Activated CD4-positive, CD25-positive, alpha-beta regulatory T cell treated with anti-CD3 and anti-CD28 coated beads, Interleukin-2, amount 50 U/mL, for 72 hours (primary cell): Measurements from ENCODE around the gene ATCAY.
"Not testable (repeated sequence)": the region's sequence is repeated elsewhere in the genome, so short reads cannot be mapped to it uniquely, and the experiment has no call there.

Experiments
- DNase-seq: peaks from one replicate; pipeline ENCODE4 v3.0.0; 2021

Gene ATCAY

DNA sequence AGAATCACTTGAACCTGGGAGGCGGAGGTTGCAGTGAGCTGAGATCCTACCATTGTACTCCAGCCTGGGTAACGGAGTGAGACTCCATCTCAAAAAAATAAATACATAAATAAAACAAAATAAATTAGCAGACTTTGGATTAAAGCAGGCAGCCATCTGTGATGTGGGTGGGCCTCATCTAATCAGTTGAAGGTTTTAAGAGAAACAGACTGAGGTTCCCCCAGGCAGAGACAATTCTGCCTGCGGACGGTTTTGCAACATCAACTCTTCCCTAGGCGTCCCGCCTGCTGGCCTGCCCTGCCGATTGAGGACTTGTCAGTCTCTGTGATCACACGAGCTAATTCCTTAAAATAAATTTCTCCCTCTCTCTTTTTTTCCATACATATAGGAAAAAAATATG is 23.7 kb downstream of the ATCAY start:
- no peak for DNase-seq

DNA sequence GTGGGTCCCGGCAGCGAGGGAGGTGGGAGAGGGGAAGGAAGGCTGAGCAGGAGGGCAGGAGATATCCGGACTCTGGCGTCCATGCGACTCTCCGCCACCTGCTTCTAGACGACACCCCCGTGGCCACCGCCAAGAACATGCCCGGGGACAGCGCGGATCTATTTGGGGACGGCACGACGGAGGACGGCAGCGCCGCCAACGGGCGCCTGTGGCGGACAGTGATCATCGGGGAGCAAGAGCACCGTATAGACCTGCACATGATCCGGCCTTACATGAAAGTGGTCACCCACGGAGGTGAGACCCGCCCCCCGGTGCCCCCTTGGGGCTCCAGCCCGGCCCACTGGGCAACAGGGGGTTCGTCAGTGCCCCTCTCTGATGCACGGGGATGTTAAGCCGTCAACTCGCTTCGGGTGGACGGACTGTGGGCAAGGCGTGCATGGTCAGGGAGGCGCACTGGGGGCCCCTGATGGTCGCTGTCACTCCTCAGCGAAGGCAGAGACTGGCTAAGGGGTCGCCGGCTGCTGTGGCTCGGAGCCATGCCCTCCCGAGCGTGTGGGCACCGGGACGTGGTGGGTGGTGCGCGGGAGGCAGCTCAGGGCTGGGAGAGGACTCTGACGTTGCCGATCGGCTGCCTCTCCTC is 27.3 kb downstream of the ATCAY start:
- no peak for DNase-seq

DNA sequence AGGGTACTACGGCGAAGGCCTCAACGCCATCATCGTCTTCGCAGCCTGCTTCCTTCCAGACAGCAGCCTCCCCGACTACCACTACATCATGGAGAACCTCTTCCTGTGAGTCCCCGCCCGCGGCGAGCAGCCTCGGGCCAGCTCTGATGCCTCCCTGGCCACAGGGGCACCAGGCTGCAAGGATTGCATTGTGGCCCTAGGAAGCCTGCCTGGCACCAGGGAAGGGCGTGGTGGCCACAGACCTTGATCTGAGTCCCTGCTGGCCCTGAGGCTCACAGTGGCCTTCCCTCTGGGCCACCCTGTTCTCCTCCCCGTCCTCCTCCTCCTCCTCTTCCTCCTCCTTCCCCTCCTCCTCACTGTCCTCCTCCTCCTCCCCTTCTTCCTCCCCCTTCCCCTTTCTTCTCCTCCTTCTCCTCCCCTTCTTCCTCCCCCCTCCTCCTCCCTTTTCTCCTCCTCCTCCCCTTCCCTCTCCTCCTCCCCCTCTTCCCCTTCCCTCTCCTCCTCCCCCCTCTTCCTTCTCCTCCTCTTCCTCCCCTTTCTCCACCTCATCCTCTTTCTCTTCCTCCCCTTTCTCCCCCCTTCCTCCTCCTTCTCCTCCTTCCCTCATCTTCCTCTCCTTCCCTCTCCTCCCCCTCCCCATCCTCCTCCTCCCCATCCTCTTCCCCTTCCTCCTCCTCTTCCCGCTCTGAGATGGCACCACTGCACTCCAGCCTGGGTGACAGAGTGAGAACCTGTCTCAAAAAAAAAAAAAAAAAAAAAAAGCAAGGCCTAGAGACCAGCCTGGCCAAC is 28.0 kb downstream of the ATCAY start:
- no peak for DNase-seq

- DNase-seq = no peak
Observed at GRCh38 chr19:3910105-3910504, 29.6 kb downstream of the ATCAY start.

- no peak for DNase-seq
Observed at GRCh38 chr19:3914199-3914598, 33.7 kb downstream of the ATCAY start.

DNA sequence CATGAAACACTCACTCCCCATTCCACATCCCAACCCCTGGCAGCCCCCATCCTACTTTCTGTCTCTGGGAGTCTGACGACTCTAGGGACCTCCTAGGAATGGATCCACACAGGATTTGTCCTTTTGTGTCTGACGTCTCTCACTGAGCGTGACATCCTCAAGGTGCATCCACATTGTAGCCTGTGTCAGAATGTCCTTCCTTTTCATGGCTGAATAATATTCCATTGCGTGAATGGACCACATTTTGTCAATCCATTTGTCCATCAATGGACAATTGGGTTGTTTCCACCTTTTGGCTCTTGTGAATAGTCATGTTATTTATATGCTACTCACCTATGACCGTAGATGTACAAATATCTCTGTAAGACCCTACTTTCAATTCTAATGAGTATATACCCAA is 35.5 kb downstream of the ATCAY start:
- no peak for DNase-seq

DNA sequence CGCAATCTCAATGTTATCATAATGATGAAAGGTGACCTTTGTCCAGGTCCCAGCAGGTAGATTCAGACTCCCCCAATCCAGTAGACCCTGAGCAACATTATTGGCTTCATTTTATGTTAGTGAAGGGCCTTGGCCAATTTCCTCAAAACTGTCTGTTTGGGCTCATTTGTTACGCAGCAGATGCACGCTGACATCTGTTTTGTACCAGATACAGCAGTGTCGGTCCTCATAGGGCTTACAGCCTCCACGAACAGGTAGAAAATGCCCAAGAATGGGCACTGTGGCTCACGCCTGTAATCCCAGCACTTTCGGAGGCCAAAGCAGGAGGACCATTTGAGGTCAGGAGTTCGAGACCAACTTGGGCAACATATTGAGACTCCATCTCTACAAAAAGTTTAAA is 39.3 kb downstream of the ATCAY start:
- DNase-seq = no peak

GRCh38 chr19:3923096-3923758 is 42.7 kb downstream of the ATCAY start:
- DNase-seq = no peak

DNA sequence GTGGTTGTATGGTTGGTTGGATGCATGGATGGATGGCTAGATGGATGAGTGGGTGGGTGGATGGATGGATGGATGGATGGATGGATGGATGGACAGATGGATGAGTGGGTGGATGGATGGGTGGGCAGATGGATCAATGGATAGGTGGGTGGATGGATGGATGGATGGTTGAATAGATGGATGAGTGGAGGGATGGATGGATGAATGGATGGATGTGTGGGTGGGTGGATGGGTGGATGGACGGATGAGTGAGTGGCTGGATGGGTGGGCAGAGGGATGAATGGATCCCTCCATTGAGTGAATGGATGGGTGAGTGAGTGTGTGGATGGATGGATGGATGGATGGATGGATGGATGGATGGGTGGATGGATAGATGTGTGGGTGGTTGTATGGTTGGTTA is 43.4 kb downstream of the ATCAY start:
- DNase-seq = no peak

GRCh38 chr19:3931041-3931440 is 50.6 kb downstream of the ATCAY start:
- DNase-seq = no peak

DNA sequence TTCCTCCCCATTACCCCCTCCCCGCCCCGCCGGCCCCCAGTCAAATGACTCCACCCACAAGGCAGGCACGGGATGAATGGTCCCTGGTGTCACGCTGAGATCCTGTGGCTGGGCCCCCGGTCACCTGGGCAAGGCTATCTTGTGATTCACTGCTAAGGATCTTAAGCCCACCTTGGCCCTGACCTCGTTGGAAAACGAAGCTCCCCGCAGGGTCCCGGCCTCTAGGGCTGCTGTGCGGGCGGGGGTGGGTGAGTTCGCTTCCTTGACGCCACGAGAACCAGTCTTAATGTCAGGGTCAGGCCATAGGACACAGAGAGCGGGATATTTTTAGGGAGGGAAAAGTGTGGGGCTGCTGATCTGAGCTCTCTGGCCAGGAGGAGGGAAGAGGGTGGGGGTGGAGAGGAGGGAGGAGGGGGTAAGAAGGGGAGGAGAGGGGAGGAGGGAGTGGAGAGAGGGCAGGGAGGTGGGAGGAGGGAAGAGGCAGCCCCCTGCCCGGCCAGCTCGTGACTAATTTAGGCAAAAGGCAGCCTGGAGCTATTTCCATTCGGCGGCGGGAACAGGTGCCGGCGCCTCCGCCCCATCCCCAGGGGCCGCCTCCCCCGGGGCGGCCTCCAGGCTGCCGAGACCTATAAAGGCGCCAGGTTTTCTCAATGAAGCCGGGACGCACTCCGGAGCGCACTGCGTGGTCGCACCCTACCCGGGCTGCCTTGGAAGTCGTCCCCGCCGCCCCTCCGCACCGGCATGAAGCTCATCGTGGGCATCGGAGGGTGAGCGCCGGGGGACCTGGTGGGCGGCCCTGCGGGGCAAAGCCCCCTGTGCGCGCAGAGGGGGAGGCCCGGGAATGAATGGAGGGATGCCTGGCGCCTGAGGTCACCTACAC is 52.7 kb downstream of the ATCAY start, which contains the start of gene NMRK2:
Gene NMRK2, plus strand, starts transcription at position 139 of the 880 bp plus-strand sequence. Its CDS starts 603 bp downstream, at position 742.
- DNase-seq = no peak

GRCh38 chr19:3936506-3937442 is 56.3 kb downstream of the ATCAY start:
- no peak for DNase-seq

DNA sequence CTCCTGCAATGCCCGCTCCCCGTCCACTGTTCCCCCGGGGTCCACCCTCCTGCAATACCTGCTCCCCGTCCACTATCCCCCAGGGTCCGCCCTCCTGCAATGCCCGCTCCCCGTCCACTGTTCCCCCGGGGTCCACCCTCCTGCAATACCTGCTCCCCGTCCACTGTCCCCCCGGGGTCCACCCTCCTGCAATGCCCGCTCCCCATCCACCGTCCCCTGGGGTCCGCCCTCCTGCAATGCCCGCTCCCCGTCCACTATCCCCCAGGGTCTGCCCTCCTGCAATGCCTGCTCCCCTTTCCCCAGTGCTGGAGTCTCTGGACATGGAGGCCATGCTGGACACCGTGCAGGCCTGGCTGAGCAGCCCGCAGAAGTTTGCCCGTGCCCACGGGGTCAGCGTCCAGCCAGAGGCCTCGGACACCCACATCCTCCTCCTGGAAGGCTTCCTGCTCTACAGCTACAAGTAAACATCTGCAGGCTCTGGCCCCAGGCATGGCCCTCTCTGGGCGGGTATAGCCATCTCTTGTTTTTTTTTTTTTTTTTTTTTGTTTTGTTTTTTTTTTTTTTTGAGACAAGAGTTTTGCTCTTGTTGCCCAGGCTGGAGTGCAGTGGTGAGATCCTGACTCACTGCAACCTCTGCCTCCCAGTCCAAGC is 57.9 kb downstream of the ATCAY start:
- not testable (repeated sequence) for DNase-seq

DNA sequence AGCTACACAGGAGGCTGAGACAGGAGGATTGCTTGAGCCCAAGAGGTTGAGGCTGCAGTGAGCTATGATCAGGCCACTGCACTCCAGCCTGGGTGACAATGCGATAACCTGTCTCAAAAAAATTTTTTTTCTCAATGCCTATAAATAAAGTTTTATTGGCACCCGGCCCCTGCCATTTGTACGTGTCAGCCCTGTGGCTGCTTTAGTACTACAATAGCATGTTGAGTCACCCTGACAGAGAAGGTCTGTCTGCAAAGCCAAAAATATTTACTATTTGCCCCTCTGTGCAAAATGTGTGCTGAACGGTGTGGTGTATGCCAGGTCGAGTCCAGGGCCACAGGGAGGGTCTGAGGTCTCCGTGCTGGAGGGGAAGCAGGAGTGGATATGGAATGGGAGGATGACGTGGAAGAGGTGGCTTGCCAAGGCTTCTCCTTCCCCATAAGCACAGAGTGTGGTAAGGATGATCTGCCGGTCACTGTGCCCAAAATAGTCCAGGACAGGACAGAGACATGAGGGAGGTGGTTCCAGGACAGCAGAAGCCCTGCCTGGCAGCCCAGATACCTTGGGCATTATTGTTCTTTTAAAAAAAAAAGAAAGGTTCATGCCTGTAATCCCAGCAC is 62.4 kb downstream of the ATCAY start:
- no peak for DNase-seq

- no peak for DNase-seq
Observed at GRCh38 chr19:3944018-3944721, 63.7 kb downstream of the ATCAY start.

- DNase-seq = no peak
Observed at GRCh38 chr19:3945838-3946237, 65.4 kb downstream of the ATCAY start.

DNA sequence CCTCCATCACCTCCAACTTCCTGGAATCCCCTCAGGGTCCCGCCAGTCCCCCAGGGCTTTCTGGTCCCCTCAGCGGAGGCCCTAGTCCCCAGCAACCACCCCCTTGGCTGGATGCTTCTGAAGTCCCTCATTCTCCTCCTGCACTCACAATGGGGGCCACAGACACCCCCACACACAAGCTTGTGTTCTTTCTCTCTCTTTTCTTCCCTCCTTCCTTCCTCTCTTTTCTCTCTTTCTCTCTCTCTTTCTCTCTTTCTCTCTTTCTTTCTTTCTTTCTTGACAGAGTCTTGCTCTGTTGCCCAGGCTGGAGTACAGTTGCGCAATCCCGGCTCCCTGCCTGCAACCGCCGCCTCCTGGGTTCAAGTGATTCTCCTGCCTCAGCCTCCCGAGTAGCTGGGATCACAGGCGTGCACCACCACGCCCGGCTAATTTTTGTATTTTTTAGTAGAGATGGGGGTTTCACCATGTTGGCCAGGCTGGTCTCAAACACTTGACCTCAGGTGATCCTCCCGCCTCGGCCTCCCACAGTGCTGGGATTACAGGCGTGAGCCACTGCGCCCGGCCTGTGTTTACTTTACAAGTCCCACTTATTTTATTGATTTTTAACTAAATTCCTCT is 66.9 kb downstream of the ATCAY start:
- DNase-seq = not testable (repeated sequence)

DNA sequence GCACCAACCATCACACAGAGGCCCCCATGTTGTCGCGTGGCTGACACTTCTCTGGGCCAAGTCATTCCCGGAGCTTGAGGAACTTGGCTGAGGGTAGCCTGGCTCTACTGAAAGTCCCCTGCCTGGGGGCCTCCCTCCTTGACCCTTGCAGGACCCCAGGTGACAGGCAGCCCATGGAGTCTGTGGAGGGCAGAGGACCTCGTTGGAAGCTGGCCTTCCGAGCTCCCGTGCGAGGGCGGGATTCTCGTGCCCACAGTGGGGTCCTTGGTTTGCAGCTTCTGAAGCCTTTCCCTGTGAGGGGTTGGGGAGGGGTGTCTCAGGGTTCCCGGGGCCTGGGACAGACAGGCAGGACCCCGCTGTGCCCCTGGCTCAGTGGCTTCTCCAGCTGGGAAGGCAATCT is 68.8 kb downstream of the ATCAY start:
- no peak for DNase-seq

- DNase-seq = no peak
Observed at GRCh38 chr19:3949997-3950859, 69.7 kb downstream of the ATCAY start.
